HL-60 (cell line): Measurements from ENCODE around the gene TMEM87B.

Experiments
- CTCF ChIP-seq: IDR thresholded peaks from one replicate; pipeline ENCODE4 v1.5.1; 2011; ENCODE audit warnings: low read length, control low read depth, inconsistent platforms; ENCODE audit not compliant: insufficient read depth
- GABPA ChIP-seq: IDR thresholded peaks from 2 replicates; pipeline ENCODE4 v1.6.1; 2012; ENCODE audit warnings: low read depth
- POLR2AphosphoS5 ChIP-seq: IDR thresholded peaks from 2 replicates; pipeline ENCODE4 v1.6.1; 2012; ENCODE audit warnings: low read depth
- SPI1 ChIP-seq: IDR thresholded peaks from 2 replicates; pipeline ENCODE4 v1.6.1; 2012; ENCODE audit warnings: low read depth, mild to moderate bottlenecking, borderline replicate concordance
- TF ChIP-seq, protein P1 (sequence below): IDR thresholded peaks from 2 replicates; pipeline ENCODE4 v1.6.1; 2012; ENCODE audit warnings: low read depth; ENCODE audit not compliant: insufficient replicate concordance

- TF ChIP-seq CTCF (no peak), POLR2AphosphoS5 (no peak), GABPA (no peak), SPI1 (no peak)
- TF ChIP-seq, protein P1, sequence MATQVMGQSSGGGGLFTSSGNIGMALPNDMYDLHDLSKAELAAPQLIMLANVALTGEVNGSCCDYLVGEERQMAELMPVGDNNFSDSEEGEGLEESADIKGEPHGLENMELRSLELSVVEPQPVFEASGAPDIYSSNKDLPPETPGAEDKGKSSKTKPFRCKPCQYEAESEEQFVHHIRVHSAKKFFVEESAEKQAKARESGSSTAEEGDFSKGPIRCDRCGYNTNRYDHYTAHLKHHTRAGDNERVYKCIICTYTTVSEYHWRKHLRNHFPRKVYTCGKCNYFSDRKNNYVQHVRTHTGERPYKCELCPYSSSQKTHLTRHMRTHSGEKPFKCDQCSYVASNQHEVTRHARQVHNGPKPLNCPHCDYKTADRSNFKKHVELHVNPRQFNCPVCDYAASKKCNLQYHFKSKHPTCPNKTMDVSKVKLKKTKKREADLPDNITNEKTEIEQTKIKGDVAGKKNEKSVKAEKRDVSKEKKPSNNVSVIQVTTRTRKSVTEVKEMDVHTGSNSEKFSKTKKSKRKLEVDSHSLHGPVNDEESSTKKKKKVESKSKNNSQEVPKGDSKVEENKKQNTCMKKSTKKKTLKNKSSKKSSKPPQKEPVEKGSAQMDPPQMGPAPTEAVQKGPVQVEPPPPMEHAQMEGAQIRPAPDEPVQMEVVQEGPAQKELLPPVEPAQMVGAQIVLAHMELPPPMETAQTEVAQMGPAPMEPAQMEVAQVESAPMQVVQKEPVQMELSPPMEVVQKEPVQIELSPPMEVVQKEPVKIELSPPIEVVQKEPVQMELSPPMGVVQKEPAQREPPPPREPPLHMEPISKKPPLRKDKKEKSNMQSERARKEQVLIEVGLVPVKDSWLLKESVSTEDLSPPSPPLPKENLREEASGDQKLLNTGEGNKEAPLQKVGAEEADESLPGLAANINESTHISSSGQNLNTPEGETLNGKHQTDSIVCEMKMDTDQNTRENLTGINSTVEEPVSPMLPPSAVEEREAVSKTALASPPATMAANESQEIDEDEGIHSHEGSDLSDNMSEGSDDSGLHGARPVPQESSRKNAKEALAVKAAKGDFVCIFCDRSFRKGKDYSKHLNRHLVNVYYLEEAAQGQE: no peak
Measured at GRCh38 chr2:112085916-112086669, 31.0 kb downstream of the TMEM87B start.
